HEK293T (cell line): ENCODE measurements around the gene RNF114.

ENCODE experiments used
- CTCF ChIA-PET: fragments of 350-600 bp; formaldehyde crosslinking; extraction: SDS; loops from one replicate; lab custom pipeline; 2021; ENCODE audit warnings: antibody characterized with exemption, inconsistent platforms; lab: Yijun Ruan, JAX
- POLR2A ChIA-PET: fragments of 350-600 bp; formaldehyde crosslinking; extraction: SDS; loops from one replicate; lab custom pipeline; 2020; ENCODE audit warnings: antibody characterized with exemption, inconsistent platforms; lab: Yijun Ruan, JAX
- DNase-seq: peaks from one replicate; pipeline ENCODE4 v3.0.0; 2012; ENCODE audit warnings: mixed read lengths; ENCODE audit errors: extremely low spot score
- ARNT ChIP-seq: fragments of 450-650 bp; IDR thresholded peaks from 2 replicates; pipeline ENCODE4 v1.6.1; 2017; ENCODE audit warnings: mild to moderate bottlenecking
- BHLHE40 ChIP-seq: fragments of 450-650 bp; IDR thresholded peaks from 2 replicates; pipeline ENCODE4 v1.6.1; 2016; ENCODE audit warnings: mild to moderate bottlenecking, moderate library complexity, borderline replicate concordance
- CTBP1 ChIP-seq: fragments of 450-650 bp; IDR thresholded peaks from 2 replicates; pipeline ENCODE4 v1.6.1; 2016; ENCODE audit warnings: borderline replicate concordance
- ELF4 ChIP-seq: fragments of 450-650 bp; IDR thresholded peaks from 2 replicates; pipeline ENCODE4 v1.6.1; 2017; ENCODE audit warnings: antibody characterized with exemption
- FOXA1 ChIP-seq: fragments of 450-650 bp; IDR thresholded peaks from 2 replicates; pipeline ENCODE4 v1.6.1; 2016; ENCODE audit warnings: mild to moderate bottlenecking
- FOXK2 ChIP-seq: fragments of 450-650 bp; IDR thresholded peaks from 2 replicates; pipeline ENCODE4 v1.6.1; 2016; ENCODE audit warnings: mild to moderate bottlenecking
- FOXM1 ChIP-seq: fragments of 450-650 bp; IDR thresholded peaks from 2 replicates; pipeline ENCODE4 v1.6.1; 2017; ENCODE audit warnings: mild to moderate bottlenecking, borderline replicate concordance
- HDGF ChIP-seq: fragments of 450-650 bp; IDR thresholded peaks from 2 replicates; pipeline ENCODE4 v1.6.1; 2017; ENCODE audit warnings: antibody characterized with exemption, borderline replicate concordance
- L3MBTL2 ChIP-seq: fragments of 450-650 bp; conservative IDR thresholded peaks from 2 replicates; pipeline ENCODE4 v1.6.1; 2016; ENCODE audit warnings: mild to moderate bottlenecking
- LEF1 ChIP-seq: fragments of 450-650 bp; IDR thresholded peaks from 2 replicates; pipeline ENCODE4 v1.6.1; 2017; ENCODE audit warnings: mild to moderate bottlenecking, borderline replicate concordance
- NFRKB ChIP-seq: fragments of 450-650 bp; IDR thresholded peaks from 2 replicates; pipeline ENCODE4 v1.6.1; 2016; ENCODE audit warnings: mild to moderate bottlenecking, moderate library complexity
- PKNOX1 ChIP-seq: fragments of 450-650 bp; IDR thresholded peaks from 2 replicates; pipeline ENCODE4 v1.6.1; 2016
- SP1 ChIP-seq: fragments of 450-650 bp; IDR thresholded peaks from 2 replicates; pipeline ENCODE4 v1.6.1; 2017
- SUZ12 ChIP-seq: fragments of 450-650 bp; IDR thresholded peaks from 2 replicates; pipeline ENCODE4 v1.6.1; 2016; ENCODE audit warnings: mild to moderate bottlenecking
- TARDBP ChIP-seq: fragments of 450-650 bp; IDR thresholded peaks from 2 replicates; pipeline ENCODE4 v1.6.1; 2016
- ZNF384 ChIP-seq: fragments of 450-650 bp; IDR thresholded peaks from 2 replicates; pipeline ENCODE4 v1.6.1; 2016

The RNF114 gene

GRCh38 chr20:49915118-49915379, 21.1 kb upstream of the RNF114 start:
- no peak for DNase-seq
- CTCF ChIA-PET, result no interaction called here
- TF ChIP-seq BHLHE40 (no peak), ZNF384 (no peak), TARDBP (no peak), SUZ12 (no peak), FOXA1 (no peak), SP1 (no peak), LEF1 (no peak), NFRKB (no peak), PKNOX1 (no peak), CTBP1 (no peak), ELF4 (no peak)
- POLR2A ChIA-PET, result interaction anchor here (1.0 to 1.3 kb wide), 3 partner anchors 9 to 13 kb away, joined by 3 to 4 read pairs (median 3); no protein-coding TSS in a partner anchor

- TF ChIP-seq FOXM1 (0 out of 2 replicates have a peak, but pooled peaks have one; percentile 48), PKNOX1 (peak; percentile 71), HDGF (no peak), ELF4 (peak; percentile 66), TARDBP (no peak), CTBP1 (no peak)
- ChIA-PET POLR2A (interaction anchor here (1.0 to 1.3 kb wide), 3 partner anchors 9 to 13 kb away, joined by 3 to 4 read pairs (median 3); no protein-coding TSS in a partner anchor), CTCF (interaction anchor here (0.6 to 0.8 kb wide), 2 partner anchors 69 to 304 kb away, joined by 3 to 4 read pairs; no protein-coding TSS in a partner anchor)
- peak; percentile 96 for DNase-seq
Measured at GRCh38 chr20:49915380-49916145, 20.6 kb upstream of the RNF114 start, which contains the start of gene SPATA2. SPATA2 (minus strand) TSS chr20:49915529; CDS start chr20:49908490, 7,039 bp downstream.

GRCh38 chr20:49916146-49917002, 19.8 kb upstream of the RNF114 start:
- no peak for DNase-seq
- ChIA-PET CTCF (interaction anchor here (0.6 to 0.8 kb wide), 2 partner anchors 68 to 305 kb away, joined by 3 to 4 read pairs; no protein-coding TSS in a partner anchor), POLR2A (interaction anchor here (0.7 to 1.3 kb wide), 4 partner anchors 8 to 14 kb away, joined by 3 to 4 read pairs (median 3); no protein-coding TSS in a partner anchor)
- TF ChIP-seq NFRKB (no peak), ELF4 (no peak), L3MBTL2 (no peak), FOXA1 (no peak), ARNT (no peak), CTBP1 (no peak), SUZ12 (no peak), FOXK2 (no peak), LEF1 (no peak), SP1 (no peak), TARDBP (no peak), HDGF (no peak), FOXM1 (no peak)

- ChIA-PET POLR2A (interaction anchor here (0.9 kb wide), 1 partner anchor 27 kb away, joined by 3 read pairs; no protein-coding TSS in a partner anchor), CTCF (interaction anchor here (1.1 kb wide), 1 partner anchor 30 kb away, joined by 3 read pairs; no protein-coding TSS in a partner anchor)
- DNase-seq, result no peak
- no peak for TF ChIP-seq ZNF384
Measured at GRCh38 chr20:49918446-49918845, 17.8 kb upstream of the RNF114 start.

- CTCF ChIA-PET, result interaction anchor here (1.1 kb wide), 1 partner anchor 31 kb away, joined by 3 read pairs; no protein-coding TSS in a partner anchor
Measured at GRCh38 chr20:49919009-49919408, 17.2 kb upstream of the RNF114 start.

More at GRCh38 chr20:49919009-49919408, 17.2 kb upstream of the RNF114 start:
- no peak for DNase-seq
- POLR2A ChIA-PET, result interaction anchor here (0.9 kb wide), 1 partner anchor 28 kb away, joined by 3 read pairs; no protein-coding TSS in a partner anchor
- TF ChIP-seq ELF4, result no peak
- no peak for TF ChIP-seq HDGF
- no peak for TF ChIP-seq ARNT
- no peak for TF ChIP-seq TARDBP
- no peak for TF ChIP-seq FOXK2
- TF ChIP-seq PKNOX1, result no peak
- no peak for TF ChIP-seq L3MBTL2
- no peak for TF ChIP-seq FOXA1
- no peak for TF ChIP-seq SUZ12
- TF ChIP-seq SP1, result no peak
- TF ChIP-seq CTBP1, result no peak
- TF ChIP-seq FOXM1, result no peak
- TF ChIP-seq ZNF384, result no peak
- no peak for TF ChIP-seq LEF1
- TF ChIP-seq BHLHE40, result no peak
- TF ChIP-seq NFRKB, result no peak
